Peyer's patch (tissue), 4 donors: ENCODE measurements around the gene RIC1.

Experiments used
- POLR2A ChIP-seq, 2 donors: fragments of 450-650 bp; IDR thresholded peaks; one replicate each; pipeline ENCODE4 v1.5.1; 2017; ENCODE audit warnings: antibody characterized with exemption in 2 of 2, mild to moderate bottlenecking in 2 of 2, moderate library complexity in 2 of 2
- TF ChIP-seq, protein P1 (sequence below), 6 experiments: fragments of 450-650 bp in 4 of 6; fragments of 200-600 bp in 2 of 6; sonication (generic) in 1 of 6; IDR thresholded peaks; one replicate each; pipeline ENCODE4 v1.5.1; 2017 to 2019; ENCODE audit warnings: antibody characterized with exemption in 6 of 6, mild to moderate bottlenecking in 3 of 6, moderate library complexity in 1 of 6

DNA sequence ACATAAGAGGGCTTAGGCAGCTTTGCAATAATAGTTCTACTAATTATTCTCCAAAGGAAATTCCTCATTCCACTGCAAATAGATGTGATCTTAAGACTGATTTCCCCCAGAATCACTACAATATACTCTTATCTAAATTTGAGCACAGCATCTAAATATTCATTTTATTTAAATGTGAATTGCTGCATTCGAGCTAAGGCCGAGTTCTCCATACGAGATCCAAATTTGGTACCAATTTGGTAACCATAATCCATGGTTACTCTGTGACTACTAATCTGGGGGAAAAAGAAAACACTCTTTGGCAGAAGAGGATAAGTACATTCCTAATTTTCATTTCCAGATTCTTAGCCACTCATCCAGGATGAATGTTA, 19.7 kb upstream of the RIC1 start:
- TF ChIP-seq, protein P1, sequence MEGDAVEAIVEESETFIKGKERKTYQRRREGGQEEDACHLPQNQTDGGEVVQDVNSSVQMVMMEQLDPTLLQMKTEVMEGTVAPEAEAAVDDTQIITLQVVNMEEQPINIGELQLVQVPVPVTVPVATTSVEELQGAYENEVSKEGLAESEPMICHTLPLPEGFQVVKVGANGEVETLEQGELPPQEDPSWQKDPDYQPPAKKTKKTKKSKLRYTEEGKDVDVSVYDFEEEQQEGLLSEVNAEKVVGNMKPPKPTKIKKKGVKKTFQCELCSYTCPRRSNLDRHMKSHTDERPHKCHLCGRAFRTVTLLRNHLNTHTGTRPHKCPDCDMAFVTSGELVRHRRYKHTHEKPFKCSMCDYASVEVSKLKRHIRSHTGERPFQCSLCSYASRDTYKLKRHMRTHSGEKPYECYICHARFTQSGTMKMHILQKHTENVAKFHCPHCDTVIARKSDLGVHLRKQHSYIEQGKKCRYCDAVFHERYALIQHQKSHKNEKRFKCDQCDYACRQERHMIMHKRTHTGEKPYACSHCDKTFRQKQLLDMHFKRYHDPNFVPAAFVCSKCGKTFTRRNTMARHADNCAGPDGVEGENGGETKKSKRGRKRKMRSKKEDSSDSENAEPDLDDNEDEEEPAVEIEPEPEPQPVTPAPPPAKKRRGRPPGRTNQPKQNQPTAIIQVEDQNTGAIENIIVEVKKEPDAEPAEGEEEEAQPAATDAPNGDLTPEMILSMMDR (IDR thresholded peaks at IDR 0.05), result no peak
- no peak for TF ChIP-seq POLR2A (IDR thresholded peaks at IDR 0.05)
